HG03575 (cell line): ENCODE data around the gene THOC2.
"Not testable (repeated sequence)": the region's sequence is repeated elsewhere in the genome, so short reads cannot be mapped to it uniquely, and the experiment has no call there.

Source experiments
- ATAC-seq: cut with Tn5 transposase; IDR thresholded peaks from one replicate; pipeline ENCODE4 v1.9.1; 2021; ENCODE audit not compliant: unreplicated experiment, insufficient number of reproducible peaks, low FRiP score; ENCODE audit errors: extremely low read depth

The THOC2 gene

DNA sequence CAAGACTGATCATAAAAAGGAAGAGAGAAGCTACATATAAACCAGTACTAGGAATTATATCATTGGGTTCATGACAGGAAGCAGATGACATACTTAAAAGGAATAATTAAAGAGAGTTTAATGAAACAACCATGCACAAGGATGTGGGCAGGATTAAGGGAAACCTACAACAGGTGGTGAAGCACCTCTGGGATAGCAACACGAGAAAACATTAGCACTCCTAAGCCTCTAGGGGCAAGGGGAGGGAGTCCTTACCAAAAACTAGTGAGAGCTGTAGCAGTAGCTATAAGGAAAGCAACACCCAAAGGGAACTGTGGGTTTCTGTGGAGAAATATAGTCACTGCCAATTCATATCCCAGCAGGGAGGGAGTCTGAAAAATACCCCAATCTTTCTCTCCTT is 7.2 kb upstream of the THOC2 start:
- no peak for ATAC-seq

DNA sequence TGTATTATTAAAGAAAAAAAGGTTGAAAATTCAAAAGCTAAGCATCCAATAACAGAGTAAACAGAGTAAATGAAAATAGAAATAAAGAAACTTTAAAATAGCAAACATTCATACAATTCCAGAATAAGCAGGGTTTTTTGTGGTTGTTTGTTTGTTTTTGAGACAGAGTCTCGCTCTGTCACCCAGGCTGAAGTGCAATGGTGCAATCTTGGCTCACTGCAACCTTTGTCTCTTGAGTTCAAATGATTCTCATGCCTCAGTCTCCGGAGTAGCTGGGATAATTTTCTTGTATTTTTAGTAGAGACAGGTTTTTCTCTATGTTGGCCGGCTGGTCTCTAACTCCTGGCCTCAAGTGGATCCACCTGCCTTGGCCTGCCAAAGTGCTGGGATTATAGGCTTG is 6.6 kb upstream of the THOC2 start:
- no peak for ATAC-seq

DNA sequence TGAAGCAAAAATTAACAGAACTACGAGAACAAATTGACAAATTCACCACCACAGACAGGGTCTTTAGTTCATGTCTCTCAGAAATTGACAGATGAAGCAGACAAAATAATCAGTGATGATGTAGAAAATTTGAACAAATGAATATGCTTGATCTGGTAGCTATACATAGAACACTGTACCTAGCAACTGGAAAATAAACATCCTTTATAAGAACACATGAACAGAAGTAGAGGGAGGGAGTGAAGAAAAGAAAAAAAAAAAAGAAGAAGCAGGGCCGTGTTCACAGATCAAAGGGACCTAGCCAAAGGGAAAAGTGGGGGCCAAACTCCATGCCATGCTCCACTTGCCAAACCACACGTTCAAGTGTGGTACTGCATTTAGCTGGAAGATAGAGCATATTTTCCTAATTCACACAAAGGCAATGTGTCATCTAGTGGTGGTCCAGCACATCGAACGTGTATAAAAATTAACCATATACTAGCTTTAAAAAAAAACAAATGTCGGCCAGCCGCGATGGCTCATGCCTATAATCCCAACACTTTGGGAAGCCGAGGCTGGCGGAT is 5.6 kb upstream of the THOC2 start:
- ATAC-seq = no peak

DNA sequence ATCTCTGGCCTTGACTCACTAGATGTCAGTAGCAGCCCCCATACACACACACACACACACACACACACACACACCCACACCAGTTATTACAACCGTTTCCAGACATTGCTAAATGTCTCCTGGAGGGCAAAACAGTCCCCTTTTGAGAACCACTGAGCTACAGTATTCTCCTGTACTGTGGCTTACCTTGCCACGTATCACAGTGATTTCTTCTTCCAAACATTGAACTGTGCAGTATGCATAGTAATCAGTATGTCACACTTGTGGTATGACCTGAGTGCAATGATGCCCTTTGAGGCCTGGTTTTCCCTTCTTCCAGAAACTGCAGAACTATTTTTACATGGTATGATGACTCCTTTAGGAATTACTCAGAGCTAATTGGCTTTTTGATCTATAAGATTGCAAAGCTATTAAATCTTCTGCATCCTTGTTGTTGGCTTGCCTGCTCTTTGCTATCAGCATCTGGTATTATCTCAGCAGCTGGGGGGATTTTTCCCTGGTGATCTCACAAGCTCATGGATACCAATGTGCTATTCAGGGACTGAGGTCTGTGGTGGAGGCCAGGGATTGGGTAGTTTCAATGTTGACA is 3.6 kb upstream of the THOC2 start:
- ATAC-seq = no peak

DNA sequence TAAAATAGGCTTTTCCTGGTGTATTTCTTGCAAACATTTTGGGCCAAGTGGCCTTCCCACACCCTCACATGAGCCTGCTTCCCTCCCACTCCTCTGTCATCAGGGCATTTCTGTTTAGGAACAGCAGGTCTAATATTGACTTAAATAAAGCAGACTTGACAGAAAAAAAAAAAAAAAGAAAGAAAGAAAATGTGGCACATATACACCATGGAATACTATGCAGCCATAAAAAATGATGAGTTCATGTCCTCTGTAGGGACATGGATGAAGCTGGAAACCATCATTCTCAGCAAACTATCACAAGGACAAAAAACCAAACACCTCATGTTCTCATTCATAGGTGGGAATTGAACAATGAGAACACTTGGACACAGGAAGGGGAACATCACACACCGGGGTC is 2.3 kb upstream of the THOC2 start:
- ATAC-seq = not testable (repeated sequence)

DNA sequence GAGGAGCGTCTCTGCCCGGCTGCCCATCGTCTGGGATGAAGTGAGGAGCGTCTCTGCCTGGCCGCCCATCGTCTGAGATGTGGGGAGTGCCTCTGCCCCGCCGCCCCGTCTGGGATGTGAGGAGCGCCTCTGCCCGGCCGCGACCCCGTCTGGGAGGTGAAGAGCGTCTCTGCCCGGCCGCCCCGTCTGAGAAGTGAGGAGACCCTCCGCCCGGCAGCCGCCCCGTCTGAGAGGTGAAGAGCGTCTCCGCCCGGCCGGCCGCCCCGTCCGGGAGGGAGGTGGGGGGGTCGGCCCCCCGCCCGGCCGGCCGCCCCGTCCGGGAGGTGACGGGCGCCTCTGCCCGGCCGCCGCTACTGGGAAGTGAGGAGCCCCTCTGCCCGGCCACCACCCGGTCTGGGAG is 1.2 kb upstream of the THOC2 start:
- ATAC-seq = not testable (repeated sequence)

DNA sequence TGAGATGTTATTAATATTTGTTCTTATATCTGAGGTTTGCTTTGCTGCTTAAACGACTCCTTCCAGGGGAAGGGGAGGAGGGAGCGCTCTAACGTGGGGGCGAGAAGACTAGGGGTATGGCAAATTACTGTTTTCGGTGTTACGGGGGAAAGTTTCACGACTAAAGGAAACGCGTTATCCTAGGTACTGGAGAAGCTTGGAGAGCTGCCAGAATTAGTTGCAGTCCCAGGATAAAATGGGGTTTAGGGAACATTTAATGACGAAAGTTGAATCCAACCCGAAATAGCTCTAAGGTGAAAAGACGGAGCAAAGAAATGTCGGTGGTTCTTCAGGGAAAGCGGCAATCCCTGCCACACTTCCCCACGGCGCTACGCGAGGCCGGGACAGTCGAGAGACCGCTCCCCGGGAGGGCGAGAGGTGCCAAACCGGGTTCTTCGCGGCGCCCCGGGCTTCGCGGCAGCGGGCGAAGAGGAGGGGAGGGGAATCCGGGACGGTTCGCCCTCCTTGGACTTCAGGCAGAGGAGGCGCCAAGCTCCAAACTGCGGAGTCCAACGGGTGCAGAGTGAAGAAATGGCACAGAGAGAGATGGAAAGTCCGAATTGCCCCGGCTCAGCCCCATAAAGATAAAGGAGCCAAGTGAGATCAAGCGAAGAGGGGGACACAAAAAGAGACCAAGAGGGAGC is 724 bp downstream of the THOC2 start:
- ATAC-seq = no peak

DNA sequence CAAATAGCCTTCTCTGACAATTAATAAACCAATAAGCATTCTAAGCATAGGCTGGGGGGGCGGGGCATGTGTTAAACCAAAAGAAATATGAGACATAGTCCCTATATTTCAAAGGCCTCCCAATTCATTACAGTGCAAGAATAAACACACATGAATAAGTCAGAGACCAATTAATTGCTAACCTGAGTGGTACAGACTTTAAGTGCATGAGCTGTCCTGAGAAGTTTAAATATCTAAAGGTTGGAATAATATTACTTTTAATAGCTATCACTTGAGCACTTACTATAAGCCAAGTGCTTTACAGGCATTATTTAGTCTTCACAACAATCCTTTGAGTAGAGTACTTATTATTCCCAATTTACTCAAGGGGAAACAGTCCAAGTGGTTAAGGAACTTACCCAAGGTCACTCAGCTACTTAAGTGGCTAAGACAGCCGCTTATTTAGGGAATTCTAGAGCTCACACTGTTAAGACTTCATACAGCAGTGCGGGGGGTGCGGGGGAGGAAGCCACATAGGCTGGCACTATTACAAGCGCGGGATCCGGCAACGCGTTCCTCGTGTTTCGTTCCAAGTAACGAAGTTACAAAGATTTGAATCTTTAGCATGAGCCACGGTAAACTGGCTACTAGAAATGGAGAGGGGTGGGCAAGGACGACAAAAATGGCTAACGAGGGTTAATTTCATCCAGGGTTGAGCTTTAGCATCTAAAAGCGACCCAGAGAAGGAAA is 1.4 kb downstream of the THOC2 start:
- no peak for ATAC-seq

DNA sequence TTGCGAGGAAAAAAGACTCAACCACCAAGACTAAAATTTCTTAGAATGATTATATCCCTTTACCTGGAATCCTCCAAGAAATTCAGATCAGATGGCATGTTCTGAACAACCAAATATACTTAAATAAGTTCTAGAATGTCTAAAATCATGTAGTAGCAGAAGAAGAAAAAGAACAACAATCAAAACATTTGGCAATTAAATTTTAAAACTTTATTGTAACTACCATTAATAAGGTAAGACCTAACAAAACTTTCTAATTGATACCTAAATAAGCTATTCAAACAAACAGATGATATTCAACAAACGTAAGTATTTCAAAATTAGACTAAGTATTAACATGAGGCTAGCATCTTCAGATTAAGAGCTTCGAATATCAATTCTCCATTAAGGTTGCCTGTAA is 4.3 kb downstream of the THOC2 start:
- ATAC-seq = no peak

DNA sequence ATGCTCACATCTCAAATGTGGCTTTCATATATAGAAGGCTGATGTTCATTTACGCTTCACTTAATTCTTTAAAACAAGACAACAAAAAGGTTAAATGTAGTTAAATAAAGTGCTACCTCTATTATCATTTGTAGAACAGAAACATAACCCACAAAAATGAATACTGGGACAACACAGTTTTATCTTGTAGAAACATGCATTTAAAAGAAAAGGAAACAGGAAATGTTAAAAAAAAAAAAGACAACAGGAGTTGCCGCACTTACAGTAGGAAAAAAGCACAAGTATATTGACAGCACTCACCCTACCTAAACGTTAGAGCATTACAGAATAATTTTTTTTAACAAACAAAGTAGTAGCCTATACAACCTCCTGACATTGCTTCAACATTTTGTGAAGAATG is 4.8 kb downstream of the THOC2 start:
- ATAC-seq = no peak

DNA sequence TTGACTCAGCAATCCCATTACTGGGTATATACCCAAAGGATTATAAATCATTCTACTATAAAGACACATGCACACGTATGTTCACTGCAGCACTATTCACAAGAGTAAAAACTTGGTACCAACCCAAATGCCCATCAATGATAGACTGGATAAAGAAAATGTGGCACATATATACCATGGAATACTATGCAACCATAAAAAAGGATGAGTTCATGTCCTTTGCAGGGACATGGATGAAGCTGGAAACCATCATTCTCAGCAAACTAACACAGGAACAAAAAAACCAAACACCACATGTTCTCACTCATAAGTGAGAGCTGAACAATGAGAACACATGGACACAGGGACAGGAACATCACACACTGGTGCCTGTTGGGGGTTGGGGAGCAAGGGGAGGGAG is 10.7 kb downstream of the THOC2 start:
- ATAC-seq = not testable (repeated sequence)

DNA sequence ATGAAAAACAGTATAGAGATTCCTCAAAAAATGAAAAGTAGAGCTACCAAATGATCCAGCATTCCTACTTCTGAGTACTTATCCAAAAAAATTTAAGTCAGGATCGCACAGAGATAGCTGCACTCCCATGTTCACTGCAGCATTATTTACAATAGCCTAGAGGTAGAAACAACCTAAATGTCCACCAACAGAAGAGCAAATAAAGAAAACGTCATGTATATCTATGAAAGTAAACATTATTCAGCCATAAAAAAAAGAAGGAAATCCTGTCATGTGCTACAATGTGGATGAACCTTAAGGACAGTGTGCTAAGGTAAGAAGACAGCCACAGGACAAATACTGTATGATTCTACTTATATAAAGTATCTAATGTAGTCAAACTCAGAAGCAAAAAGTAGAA is 12.4 kb downstream of the THOC2 start:
- ATAC-seq = no peak

DNA sequence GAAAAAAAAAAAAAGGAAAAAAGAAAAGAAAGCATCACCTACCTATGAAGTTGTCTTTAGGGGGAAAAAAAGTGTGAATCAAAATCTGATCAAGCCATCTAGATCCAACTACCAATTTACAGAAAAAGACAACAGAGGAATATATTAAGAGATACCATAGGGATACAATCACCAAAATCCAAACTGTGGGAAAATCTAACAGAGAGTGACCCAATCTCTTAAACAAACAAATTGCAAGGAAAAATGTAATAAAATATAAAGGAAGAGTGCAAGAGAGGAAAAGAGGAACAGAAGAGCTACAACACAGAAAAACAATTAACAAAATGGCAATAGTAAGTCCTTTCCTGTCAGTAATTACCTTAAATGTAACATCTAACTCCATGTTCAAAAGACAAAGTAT is 19.0 kb downstream of the THOC2 start:
- no peak for ATAC-seq

DNA sequence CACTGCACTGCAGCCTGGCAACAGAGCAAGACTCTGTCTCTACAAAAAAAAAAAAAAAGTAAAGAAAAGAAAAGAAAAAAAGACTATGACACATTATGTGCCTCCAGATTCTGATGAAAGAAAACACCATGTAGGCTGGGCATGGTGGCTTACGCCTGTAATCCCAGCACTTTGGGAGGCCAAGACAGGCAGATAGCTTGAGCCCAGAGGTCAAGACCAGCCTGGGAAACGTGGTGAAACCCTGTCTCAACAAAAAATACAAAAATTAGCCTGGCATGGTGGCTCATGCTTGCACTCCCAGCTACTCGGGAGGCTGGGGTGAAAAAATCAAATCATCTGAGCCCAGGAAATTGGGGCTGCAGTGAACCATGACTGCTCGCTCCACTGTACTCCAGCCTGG is 19.4 kb downstream of the THOC2 start:
- ATAC-seq = no peak

DNA sequence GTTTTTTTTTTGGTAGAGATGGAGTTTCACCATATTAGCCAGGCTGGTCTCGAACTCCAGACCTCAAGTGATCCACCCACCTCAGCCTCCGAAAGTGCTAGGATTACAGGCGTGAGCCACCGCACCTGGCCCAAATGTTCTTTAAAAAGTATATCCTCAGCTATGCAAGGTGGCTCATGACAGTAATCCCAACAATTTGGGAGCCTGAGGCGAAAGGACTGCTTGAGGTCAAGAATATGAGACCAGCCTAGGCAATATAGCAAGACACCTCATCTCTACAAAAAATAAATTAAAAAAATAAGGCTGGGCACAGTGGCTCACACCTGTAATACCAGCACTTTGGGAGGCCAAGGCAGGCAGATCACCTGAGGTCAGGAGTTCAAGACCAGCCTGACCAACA is 21.7 kb downstream of the THOC2 start:
- not testable (repeated sequence) for ATAC-seq

DNA sequence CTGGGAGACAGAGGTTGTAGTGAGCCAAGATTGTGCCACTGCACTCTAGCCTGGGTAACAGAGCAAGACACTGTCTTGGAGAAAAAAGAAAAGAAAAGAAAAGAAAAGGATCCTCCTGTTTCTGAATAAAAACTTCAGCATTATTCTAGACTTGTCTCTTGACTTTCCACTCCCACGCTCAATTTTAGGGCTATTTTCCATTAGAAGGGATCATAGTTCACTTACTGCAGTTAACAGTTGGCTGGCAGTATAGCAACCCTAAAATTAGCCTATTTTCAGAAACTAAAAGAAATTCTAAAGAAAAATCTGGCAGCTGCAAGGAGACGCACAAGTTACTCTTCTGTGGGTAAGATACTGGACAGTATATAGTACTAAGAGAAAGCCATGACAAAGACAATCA is 28.1 kb downstream of the THOC2 start:
- ATAC-seq = no peak

DNA sequence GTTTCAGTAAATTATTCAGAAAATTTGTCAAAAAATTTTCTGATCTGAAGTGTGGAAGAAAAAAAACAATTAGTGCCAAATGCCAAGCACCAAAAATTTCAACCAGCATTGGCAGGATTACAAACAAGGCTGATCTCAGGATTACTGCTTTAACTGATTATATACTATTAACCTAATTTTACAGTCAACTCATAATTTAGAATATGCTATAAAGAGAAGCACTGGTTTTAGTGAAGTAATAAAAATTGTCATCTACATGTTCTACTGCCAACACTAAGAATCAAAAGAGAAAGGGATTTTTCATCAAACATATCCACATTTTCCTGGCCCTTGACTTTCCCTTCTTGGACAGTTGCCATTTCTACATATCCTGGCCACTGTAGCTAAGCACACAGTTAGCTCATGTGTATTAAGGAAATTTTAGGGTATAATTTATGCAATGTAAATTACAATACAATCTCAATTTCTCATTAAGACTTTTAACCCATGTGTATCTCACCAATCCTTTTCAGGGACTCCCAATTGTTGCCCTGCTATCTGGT is 33.8 kb downstream of the THOC2 start:
- no peak for ATAC-seq

DNA sequence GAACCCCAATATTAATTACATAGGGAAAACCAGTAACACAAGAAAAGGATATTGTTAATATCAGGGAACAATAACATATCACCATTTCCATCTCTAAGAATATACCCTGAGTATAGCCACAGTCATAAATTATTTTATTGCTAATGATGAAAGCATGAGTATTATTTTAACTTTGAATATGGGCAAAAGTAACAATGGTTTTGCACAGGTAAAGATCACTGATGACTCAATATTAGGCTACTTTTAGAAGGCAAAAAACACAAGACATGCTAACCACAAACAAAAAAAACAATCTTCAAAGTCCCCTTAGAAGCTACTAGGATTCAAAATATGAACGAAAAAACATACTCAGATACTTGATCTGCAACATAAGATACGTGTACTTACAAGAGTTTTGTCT is 36.5 kb downstream of the THOC2 start:
- no peak for ATAC-seq

DNA sequence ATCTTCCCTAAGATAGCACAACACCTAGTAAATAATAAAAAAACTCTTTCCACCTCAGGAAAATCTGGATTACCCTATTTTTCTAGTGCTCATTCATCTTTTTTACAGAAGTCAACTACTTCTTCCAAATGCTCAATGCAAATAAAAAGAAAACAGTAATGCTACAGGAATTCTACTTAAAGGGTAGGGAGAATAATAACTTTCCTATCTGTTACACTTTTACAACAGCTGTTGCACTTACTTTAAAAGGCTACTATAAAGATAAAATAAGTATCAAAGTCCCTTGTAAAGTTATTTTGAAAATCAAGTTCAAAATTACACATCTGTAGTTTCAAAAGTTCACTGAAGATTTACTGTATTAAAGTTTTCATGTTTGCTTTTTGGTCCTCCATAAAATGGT is 37.6 kb downstream of the THOC2 start:
- no peak for ATAC-seq

DNA sequence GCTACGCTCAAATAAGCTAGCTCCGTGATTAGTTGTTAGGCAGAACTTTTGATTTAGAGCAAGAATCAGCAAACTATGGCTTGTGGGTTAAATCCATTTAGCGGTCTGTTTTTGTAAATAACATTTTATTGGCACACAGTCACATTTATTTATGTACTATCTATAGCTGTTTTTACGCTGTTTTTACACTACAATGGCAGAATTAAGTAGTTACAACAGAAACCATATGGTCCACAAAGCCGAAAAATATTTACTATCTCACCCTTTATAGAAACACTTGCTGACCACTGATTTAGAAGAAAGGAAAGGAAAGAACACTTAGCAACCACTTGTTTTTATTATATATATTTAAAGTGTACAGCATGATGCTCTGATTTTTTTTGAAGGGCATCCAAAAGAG is 41.1 kb downstream of the THOC2 start:
- ATAC-seq = no peak
